22Rv1 (cell line): ENCODE results near the gene AK1.

Experiments
- CTCF ChIP-seq: fragments of 450-650 bp; IDR thresholded peaks from 2 replicates; pipeline ENCODE4 v1.5.1; 2017; ENCODE audit warnings: mild to moderate bottlenecking
- ZFX ChIP-seq: fragments of 450-650 bp; IDR thresholded peaks from 2 replicates; pipeline ENCODE4 v1.6.1; 2017; ENCODE audit warnings: antibody characterized with exemption, borderline replicate concordance

DNA sequence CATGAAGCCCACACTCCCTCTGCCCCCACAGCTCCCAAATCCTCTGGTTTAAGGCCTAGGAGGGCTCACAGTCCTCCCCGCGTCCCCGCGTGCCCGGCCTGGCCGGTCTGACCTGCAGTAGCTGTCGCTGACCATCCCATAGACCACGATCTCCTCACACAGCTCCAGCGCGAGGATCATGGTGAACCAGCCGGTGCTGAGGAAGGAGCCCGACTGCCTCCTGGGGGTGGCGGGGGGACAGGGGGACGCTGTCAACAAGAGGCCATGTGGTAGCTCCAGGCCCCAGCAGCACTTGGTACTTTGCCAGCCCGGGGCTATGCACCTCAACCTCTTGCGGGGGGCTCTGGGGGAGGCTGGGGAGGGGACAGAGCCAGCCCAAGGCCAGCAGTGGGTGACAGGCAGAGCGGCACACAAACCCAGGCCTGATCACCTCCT, 32.4 kb upstream of the AK1 start:
- TF ChIP-seq CTCF (no peak), ZFX (no peak)
